HL-60 (cell line): Measurements from ENCODE around the gene DUSP28.
"Not testable (repeated sequence)": the region's sequence is repeated elsewhere in the genome, so short reads cannot be mapped to it uniquely, and the experiment has no call there.

ENCODE experiments used
- DNase-seq, 2 experiments: peaks; one replicate each; pipeline ENCODE4 v3.0.0-alpha.2; 2010 to 2020; ENCODE audit warnings: low read depth in 1 of 2, low spot score in 1 of 2
- H3K27ac ChIP-seq: fragments of 250-450 bp; sonication (Bioruptor Pico); replicated peaks from 2 replicates; pipeline ENCODE4 v1.5.1; 2020; ENCODE audit warnings: mild to moderate bottlenecking, moderate library complexity
- H3K27me3 ChIP-seq: fragments of 250-450 bp; sonication (Bioruptor Pico); 2 replicates; pipeline ENCODE4 v1.5.1; 2021; ENCODE audit warnings: mild to moderate bottlenecking, moderate library complexity; ENCODE audit not compliant: insufficient read depth, poor library complexity, severe bottlenecking
- H3K4me3 ChIP-seq: replicated peaks from 2 replicates; pipeline ENCODE4 v1.5.1; 2011; ENCODE audit warnings: mild to moderate bottlenecking, control low read depth, low read length; ENCODE audit not compliant: insufficient read depth
- CTCF ChIP-seq: IDR thresholded peaks from one replicate; pipeline ENCODE4 v1.5.1; 2011; ENCODE audit warnings: low read length, control low read depth, inconsistent platforms; ENCODE audit not compliant: insufficient read depth
- GABPA ChIP-seq: IDR thresholded peaks from 2 replicates; pipeline ENCODE4 v1.6.1; 2012; ENCODE audit warnings: low read depth
- POLR2AphosphoS5 ChIP-seq: IDR thresholded peaks from 2 replicates; pipeline ENCODE4 v1.6.1; 2012; ENCODE audit warnings: low read depth
- REST ChIP-seq: IDR thresholded peaks from 2 replicates; pipeline ENCODE4 v1.6.1; 2012; ENCODE audit warnings: low read depth; ENCODE audit not compliant: insufficient replicate concordance
- SPI1 ChIP-seq: IDR thresholded peaks from 2 replicates; pipeline ENCODE4 v1.6.1; 2012; ENCODE audit warnings: low read depth, mild to moderate bottlenecking, borderline replicate concordance

DUSP28 gene

DNA sequence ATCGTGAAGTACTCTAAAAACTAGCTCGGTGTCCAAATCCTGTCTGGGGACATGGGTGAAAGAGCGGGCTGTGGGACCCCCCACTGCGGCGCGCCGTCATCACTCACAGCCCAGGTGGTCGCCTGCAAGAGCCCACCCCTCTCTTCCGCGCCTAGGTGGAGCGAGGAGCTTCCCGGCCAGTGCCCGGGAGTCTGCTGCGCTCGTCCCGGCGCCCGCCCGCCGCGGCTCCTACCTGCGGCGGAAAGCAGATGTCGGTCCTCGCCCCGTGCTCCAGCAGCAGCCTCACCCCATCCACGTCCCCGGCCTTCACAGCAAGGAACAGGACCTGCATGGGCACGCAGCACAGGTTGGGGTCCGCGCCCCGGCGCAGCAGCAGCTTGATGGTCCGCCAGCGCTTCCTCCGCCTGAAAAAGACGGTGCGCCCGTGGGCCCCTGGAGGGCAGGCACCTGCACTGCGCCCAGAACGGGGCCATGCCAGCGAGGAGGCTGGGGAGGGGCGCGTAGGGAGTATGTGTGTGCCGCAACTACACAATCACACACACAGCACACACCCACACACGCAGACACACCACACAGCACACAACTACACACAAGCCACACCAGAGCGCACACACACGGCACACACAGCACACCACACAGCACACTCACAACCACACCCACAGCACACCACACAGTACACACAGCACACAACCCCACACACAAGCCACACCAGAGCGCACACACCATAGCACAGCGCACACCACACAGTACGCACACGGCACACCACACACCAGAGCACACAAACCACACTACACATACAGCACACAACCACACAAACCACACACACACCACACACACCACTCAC lies 39.8 kb upstream of the DUSP28 start:
- H3K4me3 ChIP-seq: no peak overlapping the region

DNA sequence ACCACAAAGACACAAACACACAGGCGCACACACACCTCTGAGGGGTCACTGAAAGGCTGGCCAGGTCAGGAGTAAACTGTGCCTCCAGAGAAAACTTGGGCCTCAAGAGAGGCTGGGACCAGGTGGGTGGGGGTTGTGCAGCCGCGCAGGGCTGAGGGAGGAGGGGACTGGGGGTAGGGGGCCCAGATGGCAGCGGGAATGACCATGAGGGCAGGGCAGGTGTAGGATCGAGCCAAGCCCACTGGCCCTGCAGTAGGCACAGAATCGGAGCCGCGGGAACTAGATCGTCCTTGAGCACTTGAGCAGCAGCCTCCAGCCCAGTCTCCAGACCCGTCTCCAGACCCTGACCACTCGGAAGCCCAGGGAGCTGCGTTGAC lies 39.2 kb upstream of the DUSP28 start:
- DNase-seq: no peak
- TF ChIP-seq GABPA (no peak), POLR2AphosphoS5 (no peak)
- Histone ChIP-seq H3K27ac (no peak overlapping the region), H3K27me3 (no peaks in the 10 kb centered on the region), H3K4me3 (no peak overlapping the region)

More for the DNA sequence above, 39.8 kb upstream of the DUSP28 start:
- no peak overlapping the region for H3K27ac ChIP-seq
- DNase-seq: no peak
- H3K27me3 ChIP-seq: no peaks in the 10 kb centered on the region
- TF ChIP-seq GABPA: no peak
- TF ChIP-seq POLR2AphosphoS5: no peak
- TF ChIP-seq CTCF: no peak
- no peak for TF ChIP-seq REST
- no peak for TF ChIP-seq SPI1

DNA sequence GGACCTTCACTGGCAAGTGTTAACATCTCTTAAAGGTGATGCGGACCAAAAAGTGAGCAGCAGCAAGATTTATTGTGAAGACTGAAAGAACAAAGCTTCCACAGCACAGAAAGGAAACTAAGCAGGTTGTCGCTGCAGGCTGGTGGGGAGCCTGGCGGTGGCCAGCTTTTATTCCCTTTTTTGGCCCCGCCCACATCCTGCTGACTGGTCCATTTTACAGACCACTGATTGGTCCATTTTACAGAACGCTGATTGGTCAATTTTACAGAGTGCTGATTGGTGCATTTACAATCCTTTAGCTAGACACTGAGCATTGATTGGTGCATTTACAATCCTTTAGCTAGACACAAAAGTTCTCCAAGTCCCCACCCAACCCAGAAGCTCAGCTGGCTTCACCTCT lies 38.3 kb upstream of the DUSP28 start:
- H3K27ac ChIP-seq, H3K4me3 ChIP-seq, H3K27me3 ChIP-seq, DNase-seq: not testable (repeated sequence)

- Histone ChIP-seq H3K27ac (no peak overlapping the region), H3K4me3 (no peak overlapping the region), H3K27me3 (no peaks in the 10 kb centered on the region)
- DNase-seq: no peak
- TF ChIP-seq POLR2AphosphoS5: no peak
- TF ChIP-seq CTCF: no peak
- TF ChIP-seq SPI1: no peak
- no peak for TF ChIP-seq REST
- no peak for TF ChIP-seq GABPA
These were observed 37.8 kb upstream of the DUSP28 start for GRCh38 chr2:240522406-240522805.
